Dermis blood vessel endothelial cell (primary cell): Measurements from ENCODE around the gene ASB14. TPM values are rescaled to one million over a fixed set of nuclear protein-coding genes. Genes with fewer than 3 reads are reported as not detected.
A peak's percentile ranks its signal among the peaks of the same experiment; 100 is the strongest.

Experiments
- DNase-seq: peaks from one replicate; pipeline ENCODE4 v3.0.0; 2010
- total RNA-seq: library from RNA; depleted of rRNA; stranded (reverse); fragments of >200 nt; gene quantifications from 2 replicates; pipeline ENCODE4 v1.2.3, GENCODE V29; 2014

Gene ASB14
- total RNA-seq, 1 donor from 2014 or later, result not detected

DNA sequence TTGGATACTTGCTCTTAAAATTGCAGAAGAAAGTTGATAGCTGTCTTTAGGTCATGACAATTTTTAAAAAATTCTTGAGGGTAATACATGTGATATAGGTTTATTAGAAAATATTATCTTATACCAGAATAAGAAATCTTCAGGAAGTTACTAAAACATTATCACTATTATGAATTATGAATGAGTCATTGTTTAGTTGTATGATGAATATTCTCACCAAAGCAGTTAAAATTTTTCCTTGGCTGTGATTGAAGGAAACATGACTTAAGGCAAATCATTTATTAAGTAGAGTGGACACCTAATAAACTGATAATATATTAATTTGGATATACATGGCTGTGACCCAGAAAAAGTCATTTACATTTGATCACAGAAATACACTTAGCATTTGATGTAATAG, 34.8 kb downstream of the ASB14 start:
- peak; percentile 24 for DNase-seq

DNA sequence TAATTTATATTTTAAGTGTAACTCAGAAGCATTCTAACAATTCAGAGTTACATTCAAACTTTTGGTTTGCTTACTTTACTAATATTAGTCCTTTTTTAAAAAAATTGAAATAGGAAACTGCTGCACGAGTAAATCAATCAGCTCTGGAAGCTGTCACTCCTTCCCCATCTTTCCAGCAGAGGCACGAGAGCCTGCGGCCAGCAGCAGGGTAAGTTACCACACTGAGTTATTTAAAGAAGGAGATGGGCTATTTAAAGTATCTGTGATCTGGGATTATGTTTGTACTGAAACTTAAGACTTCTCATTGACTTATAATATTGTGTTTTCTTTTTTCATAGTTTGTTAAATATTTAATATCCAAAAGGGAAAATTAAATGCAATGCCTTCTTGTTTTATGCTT, 35.6 kb downstream of the ASB14 start:
- no peak for DNase-seq

DNA sequence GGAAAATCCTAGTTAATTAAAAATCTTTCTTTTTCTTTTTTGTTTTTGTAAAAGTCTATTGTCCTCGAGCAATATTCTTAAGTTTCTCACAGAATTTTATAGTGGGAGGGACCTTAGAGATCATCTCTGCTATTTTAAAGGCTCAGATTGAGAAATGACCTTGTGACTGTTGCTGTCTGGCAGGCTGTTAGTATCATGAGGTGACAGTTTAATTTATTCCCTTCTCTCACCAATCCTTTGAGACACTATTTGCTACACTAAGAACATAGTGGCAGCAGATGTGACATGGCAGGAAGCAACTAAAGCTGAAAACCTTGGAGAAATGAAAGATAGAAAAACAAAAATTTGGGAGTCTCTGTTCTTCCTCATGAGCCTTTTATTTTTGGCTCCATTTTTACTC, 40.1 kb downstream of the ASB14 start:
- DNase-seq, result no peak

DNA sequence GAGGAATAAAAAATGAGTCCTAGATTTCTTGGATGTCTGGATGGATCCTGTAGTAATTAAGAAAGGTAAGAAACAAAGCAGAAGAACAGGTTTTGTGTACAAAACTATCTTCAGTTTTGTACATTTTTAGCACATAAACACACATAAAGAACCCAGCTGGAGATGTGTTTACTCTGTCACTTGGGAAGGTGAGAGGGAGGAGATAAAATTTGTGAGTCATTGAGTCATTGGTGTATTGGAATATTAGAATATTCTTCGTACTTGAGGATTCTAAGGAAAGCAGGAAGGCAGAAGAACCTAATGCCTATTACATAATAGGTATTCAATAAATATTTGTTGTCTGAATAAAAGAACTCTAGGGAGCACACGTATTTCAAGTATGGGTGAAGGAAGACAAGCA, 47.5 kb downstream of the ASB14 start:
- DNase-seq, result no peak

DNA sequence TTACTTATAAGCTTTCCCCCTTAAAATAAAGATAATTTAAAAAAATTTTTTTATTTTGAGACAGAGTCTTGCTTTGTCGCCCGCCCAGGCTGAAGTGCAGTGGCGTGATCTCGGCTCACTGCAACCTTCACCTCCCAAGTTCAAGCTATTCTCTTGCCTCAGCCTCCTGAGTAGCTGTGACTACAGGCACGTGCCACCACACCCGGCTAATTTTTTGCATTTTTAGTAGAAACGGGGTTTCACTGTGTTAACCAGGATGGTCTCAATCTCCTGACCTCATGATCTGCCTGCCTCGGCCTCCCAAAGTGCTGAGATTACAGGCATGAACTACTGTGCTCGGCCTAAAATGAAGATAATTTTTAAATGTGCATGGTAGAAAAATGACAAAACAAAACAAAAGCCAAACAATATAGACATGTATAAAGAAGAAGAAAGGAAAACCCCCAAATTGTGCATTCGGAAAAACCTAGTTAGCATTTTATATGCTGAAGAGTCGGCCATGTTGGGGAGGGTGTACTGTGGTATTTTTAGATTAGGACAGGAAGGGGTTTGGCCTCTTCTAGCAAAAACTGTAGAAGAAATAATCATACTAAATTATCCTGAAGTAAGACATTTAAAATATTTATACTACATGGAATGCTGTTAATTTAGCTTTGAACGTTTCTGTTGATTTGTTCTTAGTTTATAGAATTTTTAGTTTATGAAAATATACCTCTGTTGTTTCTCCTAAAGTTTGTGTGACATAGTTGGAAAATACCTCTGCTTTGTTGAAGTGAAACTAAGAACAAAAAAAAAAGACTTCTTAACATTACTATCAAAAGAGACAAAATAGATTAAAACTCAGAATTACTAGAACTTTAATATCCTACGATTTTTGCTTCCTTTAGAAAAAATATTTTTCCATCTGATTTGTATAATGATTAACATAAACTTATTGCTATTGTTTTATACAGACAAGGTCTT, 57.6 kb downstream of the ASB14 start:
- no peak for DNase-seq

DNA sequence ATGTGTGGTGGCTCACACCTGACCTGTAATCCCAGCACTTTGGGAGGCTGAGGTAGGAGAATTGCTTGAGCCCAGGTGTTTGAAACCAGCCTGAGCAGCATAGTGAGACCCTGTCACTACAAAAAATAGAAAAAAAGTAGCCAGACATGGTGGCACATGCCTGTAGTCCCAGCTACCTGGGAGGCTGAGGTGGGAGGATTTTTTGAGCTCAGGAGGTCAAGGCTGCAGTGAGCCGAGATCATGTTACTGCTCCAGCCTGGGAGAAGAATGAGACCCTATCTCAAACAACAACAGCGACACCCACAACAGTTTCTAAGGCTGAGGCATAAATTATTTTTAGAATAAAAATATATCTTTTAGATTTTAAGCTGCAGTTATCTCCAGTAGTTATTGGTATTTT, 58.7 kb downstream of the ASB14 start:
- DNase-seq, result no peak

DNA sequence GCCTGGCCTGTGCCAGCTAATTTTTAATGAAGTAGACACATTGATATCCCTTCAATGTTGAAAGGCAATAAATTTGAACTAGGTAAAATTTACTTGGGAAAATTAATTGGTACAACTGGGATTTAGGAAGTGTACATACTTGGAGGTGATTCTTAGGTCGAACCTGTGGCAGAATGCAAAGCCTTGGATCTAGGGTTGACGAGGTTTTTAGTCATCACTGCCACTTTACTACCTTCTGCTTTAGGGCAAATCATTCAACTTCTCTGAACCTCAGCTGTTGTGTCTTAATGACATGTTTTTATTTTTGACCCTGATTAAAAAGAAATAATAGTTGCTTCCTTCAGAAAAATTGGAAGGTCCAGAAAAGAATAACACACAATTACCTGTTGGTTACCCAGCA, 62.5 kb downstream of the ASB14 start:
- no peak for DNase-seq

DNA sequence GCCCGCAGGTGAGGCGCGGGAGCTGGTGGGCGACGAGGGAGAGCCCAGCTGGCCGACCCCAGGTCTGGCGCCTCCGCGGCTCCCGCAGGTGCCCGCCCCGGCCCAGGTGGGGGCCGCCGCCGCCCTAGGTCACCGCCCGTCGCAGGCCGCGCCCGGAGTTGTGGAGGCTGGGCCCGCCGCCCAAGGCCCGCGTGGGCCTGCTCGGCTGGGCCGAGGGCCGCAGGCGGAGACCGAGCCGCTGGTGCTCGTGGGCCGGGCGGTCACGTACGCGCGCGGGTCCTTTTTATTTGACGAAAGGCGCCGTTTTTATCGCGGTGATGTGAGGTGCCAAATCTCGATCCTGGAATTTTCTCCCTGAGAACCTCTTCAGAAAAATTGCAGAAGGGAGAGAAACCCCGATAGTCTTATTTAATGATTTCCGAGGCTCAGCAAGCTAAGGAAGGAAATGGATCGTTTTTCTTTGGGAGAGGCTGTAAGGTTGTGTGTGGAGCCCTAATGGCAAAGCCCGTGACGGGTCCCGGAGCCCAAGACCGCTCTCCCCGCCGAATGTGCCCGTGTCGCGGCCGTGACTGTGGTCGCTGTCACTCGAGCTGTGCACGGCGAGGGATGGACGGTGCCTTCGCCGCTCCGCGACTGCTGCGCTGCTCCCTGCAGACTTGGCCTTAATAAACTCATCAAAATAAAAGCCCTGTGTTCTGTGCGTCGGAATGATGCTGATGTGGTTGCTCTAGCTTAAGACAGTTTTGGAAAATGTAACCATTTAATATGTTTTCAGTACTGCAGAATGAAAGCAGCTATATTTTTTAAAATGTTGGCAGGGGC, 64.3 kb downstream of the ASB14 start:
- DNase-seq, result peak; percentile 61

DNA sequence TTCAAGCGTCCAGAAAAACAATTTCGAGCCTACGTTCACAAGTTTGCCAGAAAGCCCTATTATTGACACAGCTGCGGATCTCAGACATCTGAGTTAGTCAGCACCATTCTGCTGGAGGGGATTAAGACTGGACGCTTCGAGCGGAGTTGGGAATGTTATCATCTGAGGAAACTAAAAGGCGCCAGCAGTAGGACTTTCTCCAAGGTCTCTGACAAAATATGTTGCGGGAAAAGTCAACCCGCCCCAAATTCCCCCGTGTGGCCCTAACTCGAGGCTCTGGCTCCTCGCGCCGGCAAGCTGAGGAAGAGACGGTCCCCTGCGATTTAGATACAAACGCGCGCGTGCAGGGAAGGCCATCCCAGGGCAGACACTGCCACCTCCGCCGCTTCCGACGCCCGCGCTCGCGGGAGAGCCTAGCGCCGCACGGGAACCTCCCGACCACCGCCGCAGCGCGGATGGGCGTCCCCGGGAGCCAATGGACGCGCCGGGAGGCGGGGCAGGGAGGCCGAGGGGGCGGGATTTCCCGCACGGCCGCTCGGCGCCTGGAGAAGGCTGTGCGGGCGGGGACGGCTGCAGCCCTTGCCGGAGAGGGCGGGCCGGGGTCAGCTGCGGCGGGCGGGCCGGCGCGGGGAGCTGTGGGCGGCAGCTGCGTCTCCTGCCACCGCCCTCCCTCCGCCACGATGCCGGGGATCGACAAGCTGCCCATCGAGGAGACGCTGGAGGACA, 65.1 kb downstream of the ASB14 start, which contains the start of gene APPL1:
Gene APPL1 (plus strand): TSS at position 526 of the 726 bp plus-strand sequence. CDS start 155 bp downstream, at position 681.
- DNase-seq, result peak; percentile 94

DNA sequence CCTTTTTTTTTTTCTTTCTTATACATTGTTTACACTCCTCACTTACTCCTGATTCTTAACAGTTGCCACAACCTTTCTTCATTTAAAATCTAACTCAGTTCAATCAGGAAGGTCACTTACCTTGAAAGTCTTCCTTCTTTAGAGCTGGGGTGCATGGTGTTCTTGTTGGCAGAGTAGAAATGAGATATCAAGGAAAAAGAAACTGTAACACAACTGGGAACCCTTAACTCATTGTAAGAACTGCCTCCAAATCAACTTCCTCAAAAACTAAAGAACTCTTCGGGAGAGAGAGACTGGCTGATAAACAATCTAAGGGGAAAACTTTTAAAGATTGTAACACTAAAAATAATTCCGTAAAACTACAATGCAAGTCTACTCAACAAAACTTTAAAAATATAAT, 66.3 kb downstream of the ASB14 start:
- no peak for DNase-seq

DNA sequence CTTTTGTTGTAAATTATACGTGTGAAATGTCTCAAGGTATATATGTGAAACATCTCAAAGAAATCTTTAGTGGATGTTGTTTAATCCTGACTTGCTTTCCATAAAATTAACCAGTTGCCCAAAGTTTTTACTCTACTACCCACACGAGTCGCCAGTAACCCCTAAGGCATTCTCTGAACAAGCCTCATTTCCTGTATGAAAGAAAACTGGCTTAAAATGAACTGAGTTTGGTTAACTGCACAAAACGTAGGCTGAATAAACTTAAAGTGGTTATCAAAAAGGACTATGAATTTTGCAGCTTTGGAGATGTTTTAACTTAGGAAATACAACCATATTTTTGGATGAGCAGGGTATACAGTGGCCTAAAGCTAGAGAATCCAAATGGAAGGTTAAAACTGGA, 67.6 kb downstream of the ASB14 start:
- DNase-seq, result no peak

DNA sequence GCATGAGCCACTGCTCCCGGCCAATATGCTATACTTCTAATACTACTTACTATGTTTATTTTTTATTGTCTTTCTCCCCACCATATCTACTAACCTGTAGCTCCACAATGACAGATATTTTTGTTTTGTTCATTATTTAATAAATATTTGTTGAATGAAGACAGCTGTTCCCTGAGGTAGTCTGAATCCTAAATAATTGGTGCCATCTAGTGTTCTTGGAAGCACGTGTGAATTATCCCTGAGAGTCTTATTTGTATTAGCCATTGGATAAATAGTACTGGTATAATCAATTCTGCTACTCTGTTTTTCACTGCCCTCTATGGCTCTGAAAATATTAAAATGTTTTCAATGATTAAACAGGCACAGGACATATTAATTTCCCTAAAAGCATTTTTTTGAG, 70.6 kb downstream of the ASB14 start:
- peak; percentile 47 for DNase-seq

Other genes starting within 250 kb of the ASB14 start
- gene SPATA12, start 232.0 kb downstream of the ASB14 start, total RNA-seq, result 0.17 and 0.33 TPM in 2 replicates
- 0.51 and 0.65 TPM in 2 replicates for gene IL17RD, start 127.3 kb downstream of the ASB14 start, total RNA-seq
- 0.34 and 0.47 TPM in 2 replicates for gene HESX1, start 92.7 kb downstream of the ASB14 start, total RNA-seq
- gene APPL1, start 65.0 kb downstream of the ASB14 start, total RNA-seq, result 39.3 and 58.9 TPM in 2 replicates